Measurements from ENCODE around the gene EPHB4.
"Not testable (repeated sequence)": the region's sequence is repeated elsewhere in the genome, so short reads cannot be mapped to it uniquely, and the experiment has no call there.

- not testable (repeated sequence) for TF ChIP-seq CHD1 (IDR thresholded peaks at IDR 0.05; ENCODE audit: low read depth, low read length); RAD21 (IDR thresholded peaks at IDR 0.05; ENCODE audit: low read length); CTCF (conservative IDR thresholded peaks at IDR 0.05; ENCODE audit: low read depth, low read length); MXI1 (IDR thresholded peaks at IDR 0.05; ENCODE audit: borderline replicate concordance, low read depth, low read length); RCOR1 (IDR thresholded peaks at IDR 0.05; ENCODE audit: insufficient replicate concordance, low read length); POLR2A (IDR thresholded peaks at IDR 0.05; ENCODE audit: low read depth, low read length); USF2 (IDR thresholded peaks at IDR 0.05; ENCODE audit: low read depth, low read length); RFX5 (IDR thresholded peaks at IDR 0.05; ENCODE audit: low read depth, low read length); BHLHE40 (IDR thresholded peaks at IDR 0.05; ENCODE audit: low read depth, low read length); CEBPB (IDR thresholded peaks at IDR 0.05; ENCODE audit: low read depth, low read length); SMC3 (IDR thresholded peaks at IDR 0.05; ENCODE audit: low read depth, low read length)
Observed at GRCh38 chr7:100816515-100816914, 10.8 kb downstream of the EPHB4 start.

All from IMR-90 (cell line).